HCT116 (cell line): Measurements from ENCODE around the gene PPP2R3C. TPM values are rescaled to one million over a fixed set of nuclear protein-coding genes. Genes with fewer than 3 reads are reported as not detected.

ENCODE experiments used
- ATAC-seq: fragments of 200-7000 bp; cut with Tn5 transposase; 2 replicates; pipeline ENCODE4 v1.9.1; 2020; ENCODE audit warnings: mild to moderate bottlenecking, moderate library complexity
- BruUV-seq: library from RNA; stranded (reverse); fragments of 400-500 nt; replicated peaks from 2 replicates; lab custom pipeline; 2021; lab: Mats Ljungman, UMichigan
- CTCF ChIA-PET: fragments of 300-600 bp; sonication (Branson Sonifier 250); formaldehyde crosslinking; loops from one replicate; lab custom pipeline; 2021; ENCODE audit warnings: antibody characterized with exemption; lab: Charles Lee
- POLR2A ChIA-PET: fragments of 300-600, 350-600 bp; sonication (Branson Sonifier 250); formaldehyde crosslinking; loops from one replicate; lab custom pipeline; 2021; ENCODE audit warnings: antibody characterized with exemption; lab: Charles Lee
- RAD21 ChIA-PET, 2 experiments: fragments of 300-600 bp; sonication (Branson Sonifier 250); formaldehyde crosslinking; loops; one replicate each; lab custom pipeline; 2023; ENCODE audit warnings: low total read pairs in 2 of 2; ENCODE audit not compliant: uncharacterized antibody in 2 of 2, unreplicated experiment in 2 of 2, low non-redundant PET in 1 of 2; lab: Charles Lee
- DNase-seq: peaks from one replicate; pipeline ENCODE4 v3.0.0-alpha.2; 2010; ENCODE audit warnings: low read depth, low spot score
- H2AFZ ChIP-seq: fragments of 200-600 bp; shearing (Covaris generic), sonication (generic); 2 replicates; pipeline ENCODE4 v1.6.1; 2017; ENCODE audit warnings: low read depth, mixed run types, mixed read lengths, antibody characterized with exemption, low read length; ENCODE audit not compliant: poor library complexity, severe bottlenecking
- H3K27ac ChIP-seq: 2 replicates; pipeline ENCODE4 v1.5.1; 2012; ENCODE audit warnings: low read depth, low read length
- H3K27me3 ChIP-seq: fragments of 200-600 bp; sonication (generic); 2 replicates; pipeline ENCODE4 v1.6.1; 2016; ENCODE audit warnings: mixed run types, low read length, mixed read lengths; ENCODE audit not compliant: insufficient read depth
- H3K36me3 ChIP-seq, 2 experiments: fragments of 200-500 bp in 1 of 2; fragments of 200-600 bp in 1 of 2; sonication (Bioruptor generic) in 1 of 2; sonication (generic) in 1 of 2; 2 replicates each; pipeline versions ENCODE4 v1.5.1 to v1.6.1; 2014 to 2016; ENCODE audit warnings: low read length in 2 of 2, inconsistent platforms in 1 of 2, mixed read lengths in 1 of 2, mixed run types in 1 of 2; ENCODE audit not compliant: insufficient read depth in 2 of 2, control insufficient read depth in 1 of 2
- H3K4me1 ChIP-seq, 2 experiments: fragments of 200-600 bp in 1 of 2; sonication (generic) in 1 of 2; 2 replicates each; pipeline versions ENCODE4 v1.5.1 to v1.6.1; 2012 to 2017; ENCODE audit warnings: low read length in 2 of 2, inconsistent platforms in 1 of 2, mild to moderate bottlenecking in 1 of 2, mixed read lengths in 1 of 2, mixed run types in 1 of 2, moderate library complexity in 1 of 2; ENCODE audit not compliant: insufficient read depth in 2 of 2, control insufficient read depth in 1 of 2
- H3K4me2 ChIP-seq: fragments of 200-600 bp; sonication (generic); 2 replicates; pipeline ENCODE4 v1.6.1; 2017; ENCODE audit warnings: mixed run types, low read length, mixed read lengths
- H3K4me3 ChIP-seq, 2 experiments: fragments of 200-600 bp in 1 of 2; sonication (generic) in 1 of 2; replicated peaks in 1 of 2; 2 replicates each; pipeline ENCODE4 v1.5.1; 2011 to 2016; ENCODE audit warnings: low read length in 2 of 2, control low read depth in 1 of 2, low read depth in 1 of 2, mild to moderate bottlenecking in 1 of 2, mixed read lengths in 1 of 2, mixed run types in 1 of 2
- H3K79me2 ChIP-seq: fragments of 200-600 bp; sonication (generic); 2 replicates; pipeline ENCODE4 v1.6.1; 2017; ENCODE audit warnings: mild to moderate bottlenecking, mixed run types, low read length, moderate library complexity, mixed read lengths; ENCODE audit not compliant: insufficient read depth
- H3K9ac ChIP-seq: fragments of 200-600 bp; sonication (generic); 2 replicates; pipeline ENCODE4 v1.6.1; 2016; ENCODE audit warnings: low read length, mixed read lengths
- H3K9me2 ChIP-seq: fragments of 200-600 bp; sonication (generic), shearing (Covaris generic); 2 replicates; pipeline ENCODE4 v1.6.1; 2017; ENCODE audit warnings: mixed run types, mild to moderate bottlenecking, moderate library complexity; ENCODE audit not compliant: insufficient read depth
- H3K9me3 ChIP-seq, 2 experiments: fragments of 200-500 bp in 1 of 2; fragments of 200-600 bp in 1 of 2; sonication (Bioruptor generic) in 1 of 2; sonication (generic) in 1 of 2; 2 replicates each; pipeline ENCODE4 v1.6.1; 2014 to 2017; ENCODE audit warnings: low read length in 2 of 2, mixed read lengths in 2 of 2, inconsistent platforms in 1 of 2, low read depth in 1 of 2, mild to moderate bottlenecking in 1 of 2, mixed run types in 1 of 2, moderate library complexity in 1 of 2; ENCODE audit not compliant: control insufficient read depth in 1 of 2, insufficient read depth in 1 of 2
- H4K20me1 ChIP-seq: fragments of 200-600 bp; sonication (generic), shearing (Covaris generic); 2 replicates; pipeline ENCODE4 v1.6.1; 2017; ENCODE audit warnings: mixed run types, mild to moderate bottlenecking, moderate library complexity; ENCODE audit not compliant: insufficient read depth
- ATF3 ChIP-seq: IDR thresholded peaks from 2 replicates; pipeline ENCODE4 v1.6.1; 2012
- CBX3 ChIP-seq: IDR thresholded peaks from 2 replicates; pipeline ENCODE4 v1.6.1; 2012; ENCODE audit warnings: low read depth
- EGR1 ChIP-seq: IDR thresholded peaks from 2 replicates; pipeline ENCODE4 v1.6.1; 2012; ENCODE audit warnings: low read depth
- ELF1 ChIP-seq: IDR thresholded peaks from 2 replicates; pipeline ENCODE4 v1.6.1; 2012; ENCODE audit warnings: low read depth, borderline replicate concordance
- EZH2 ChIP-seq: fragments of 200-600 bp; sonication (generic); IDR thresholded peaks from 2 replicates; pipeline ENCODE4 v1.6.1; 2017; ENCODE audit warnings: antibody characterized with exemption, mixed run types
- EZH2phosphoT487 ChIP-seq: fragments of 200-600 bp; IDR thresholded peaks from 2 replicates; pipeline ENCODE4 v1.6.1; 2018; ENCODE audit warnings: antibody characterized with exemption, borderline replicate concordance
- FOSL1 ChIP-seq: IDR thresholded peaks from 2 replicates; pipeline ENCODE4 v1.6.1; 2012; ENCODE audit warnings: low read depth
- JUND ChIP-seq: IDR thresholded peaks from 2 replicates; pipeline ENCODE4 v1.6.1; 2012
- POLR2A ChIP-seq: IDR thresholded peaks from 2 replicates; pipeline ENCODE4 v1.7.0; 2011; ENCODE audit warnings: borderline replicate concordance; ENCODE audit not compliant: insufficient read depth, insufficient read length; ENCODE audit errors: extremely low read depth
- POLR2AphosphoS5 ChIP-seq: IDR thresholded peaks from 2 replicates; pipeline ENCODE4 v1.6.1; 2011; ENCODE audit warnings: mild to moderate bottlenecking, low read depth, low read length, moderate library complexity
- RAD21 ChIP-seq: IDR thresholded peaks from 2 replicates; pipeline ENCODE4 v1.6.1; 2012; ENCODE audit warnings: low read depth, mild to moderate bottlenecking
- REST ChIP-seq: IDR thresholded peaks from 2 replicates; pipeline ENCODE4 v1.6.1; 2012; ENCODE audit warnings: low read depth
- SIN3A ChIP-seq: IDR thresholded peaks from 2 replicates; pipeline ENCODE4 v1.6.1; 2012; ENCODE audit warnings: low read depth
- SP1 ChIP-seq: IDR thresholded peaks from 2 replicates; pipeline ENCODE4 v1.6.1; 2012; ENCODE audit warnings: low read depth
- SRF ChIP-seq: IDR thresholded peaks from 2 replicates; pipeline ENCODE4 v1.6.1; 2012; ENCODE audit warnings: low read depth
- TCF7L2 ChIP-seq: IDR thresholded peaks from 2 replicates; pipeline ENCODE4 v1.7.0; 2011; ENCODE audit warnings: borderline replicate concordance, inconsistent platforms; ENCODE audit not compliant: insufficient read depth, insufficient read length; ENCODE audit errors: extremely low read depth
- YY1 ChIP-seq: IDR thresholded peaks from 2 replicates; pipeline ENCODE4 v1.6.1; 2011; ENCODE audit warnings: low read length, low read depth, moderate library complexity, mild to moderate bottlenecking; ENCODE audit not compliant: insufficient replicate concordance; ENCODE audit errors: extremely low read depth
- intact Hi-C: fragments of 100-400 bp; cut with micrococcal nuclease; formaldehyde crosslinking; loops from 2 replicates; pipeline ENCODE4 v1.10.0; 2022
- total RNA-seq: library from RNA; stranded (reverse); gene quantifications from one replicate; pipeline ENCODE4 v1.2.1, GENCODE V29; 2021; ENCODE audit not compliant: unreplicated experiment
- TF ChIP-seq, protein P1 (sequence below), 3 experiments: fragments of 200-600 bp in 1 of 3; sonication (generic) in 1 of 3; IDR thresholded peaks in 2 of 3; conservative IDR thresholded peaks in 1 of 3; 2 replicates each; pipeline ENCODE4 v1.5.1; 2012 to 2017; ENCODE audit warnings: low read depth in 2 of 3, low read length in 2 of 3, antibody characterized with exemption in 1 of 3, borderline replicate concordance in 1 of 3, control low read depth in 1 of 3, mild to moderate bottlenecking in 1 of 3, mixed read lengths in 1 of 3, mixed run types in 1 of 3, moderate library complexity in 1 of 3; ENCODE audit not compliant: insufficient read depth in 1 of 3

PPP2R3C gene
- total RNA-seq, 1 experiment from 2014 or later, result 14.1 TPM

- H3K9me2 ChIP-seq, result no peaks in the 10 kb centered on the region
- no peaks in the 10 kb centered on the region for H3K27me3 ChIP-seq
- no peak overlapping the region for H2AFZ ChIP-seq
- CTCF ChIA-PET, result no interaction called here
- no peaks in the 10 kb centered on the region for H3K4me1 ChIP-seq
- no peak overlapping the region for H3K27ac ChIP-seq
- DNase-seq (no peak), ATAC-seq (no peak)
- H3K4me2 ChIP-seq, result no peak overlapping the region
- H3K9ac ChIP-seq, result no peak overlapping the region
- H3K36me3 ChIP-seq, result no peaks in the 10 kb centered on the region
- no peaks in the 10 kb centered on the region for H3K79me2 ChIP-seq
- H4K20me1 ChIP-seq, result no peaks in the 10 kb centered on the region
- TF ChIP-seq YY1 (no peak), SIN3A (no peak), SP1 (no peak), SRF (no peak), POLR2AphosphoS5 (no peak), EGR1 (no peak), EZH2phosphoT487 (no peak), RAD21 (no peak), TCF7L2 (no peak), ATF3 (no peak), POLR2A (no peak), FOSL1 (no peak), EZH2 (no peak), JUND (no peak)
- intact Hi-C loops, result no loop called here
- no peak overlapping the region for H3K4me3 ChIP-seq
- RAD21 ChIA-PET, result no interaction called here
- BruUV-seq, result no TSS peak
- no peaks in the 10 kb centered on the region for H3K9me3 ChIP-seq
- POLR2A ChIA-PET, result no interaction called here
Measured at GRCh38 chr14:35073486-35073885, 48.3 kb downstream of the PPP2R3C start.

DNA sequence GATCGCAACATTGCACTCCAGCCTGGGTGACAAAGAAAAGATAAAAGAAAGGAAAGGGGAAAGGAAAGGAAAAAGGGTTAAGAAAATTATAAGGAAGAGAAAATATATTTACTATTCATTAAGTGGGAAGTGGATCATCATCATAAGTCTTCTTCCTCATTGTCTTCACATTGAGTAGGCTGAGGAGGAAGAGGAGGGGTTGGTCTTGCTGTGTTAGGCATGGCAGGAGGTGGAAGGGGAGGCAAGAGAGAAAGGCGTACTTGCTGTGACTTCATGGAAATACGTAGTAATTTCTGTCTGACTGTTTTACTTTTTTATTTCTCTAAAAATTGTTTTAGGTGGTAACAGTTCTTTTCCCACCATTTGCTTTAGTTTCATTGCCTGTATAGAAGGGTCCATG lies 49.6 kb downstream of the PPP2R3C start:
- Histone ChIP-seq H3K4me3 (no peak overlapping the region), H3K9ac (no peak overlapping the region), H2AFZ (no peak overlapping the region), H3K4me1 (no peaks in the 10 kb centered on the region), H3K27ac (no peak overlapping the region), H3K79me2 (no peaks in the 10 kb centered on the region), H3K9me3 (no peaks in the 10 kb centered on the region), H3K4me2 (no peak overlapping the region), H3K36me3 (no peaks in the 10 kb centered on the region), H3K27me3 (no peaks in the 10 kb centered on the region), H3K9me2 (no peaks in the 10 kb centered on the region), H4K20me1 (no peaks in the 10 kb centered on the region)
- ChIA-PET RAD21 (no interaction called here), POLR2A (no interaction called here), CTCF (no interaction called here)
- intact Hi-C loops, result no loop called here
- no TSS peak for BruUV-seq
- DNase-seq (no peak), ATAC-seq (no peak)
- TF ChIP-seq CBX3 (no peak), REST (no peak), TCF7L2 (no peak), EZH2 (no peak), ELF1 (no peak), JUND (no peak), YY1 (no peak), SIN3A (no peak), FOSL1 (no peak)
- TF ChIP-seq, protein P1, sequence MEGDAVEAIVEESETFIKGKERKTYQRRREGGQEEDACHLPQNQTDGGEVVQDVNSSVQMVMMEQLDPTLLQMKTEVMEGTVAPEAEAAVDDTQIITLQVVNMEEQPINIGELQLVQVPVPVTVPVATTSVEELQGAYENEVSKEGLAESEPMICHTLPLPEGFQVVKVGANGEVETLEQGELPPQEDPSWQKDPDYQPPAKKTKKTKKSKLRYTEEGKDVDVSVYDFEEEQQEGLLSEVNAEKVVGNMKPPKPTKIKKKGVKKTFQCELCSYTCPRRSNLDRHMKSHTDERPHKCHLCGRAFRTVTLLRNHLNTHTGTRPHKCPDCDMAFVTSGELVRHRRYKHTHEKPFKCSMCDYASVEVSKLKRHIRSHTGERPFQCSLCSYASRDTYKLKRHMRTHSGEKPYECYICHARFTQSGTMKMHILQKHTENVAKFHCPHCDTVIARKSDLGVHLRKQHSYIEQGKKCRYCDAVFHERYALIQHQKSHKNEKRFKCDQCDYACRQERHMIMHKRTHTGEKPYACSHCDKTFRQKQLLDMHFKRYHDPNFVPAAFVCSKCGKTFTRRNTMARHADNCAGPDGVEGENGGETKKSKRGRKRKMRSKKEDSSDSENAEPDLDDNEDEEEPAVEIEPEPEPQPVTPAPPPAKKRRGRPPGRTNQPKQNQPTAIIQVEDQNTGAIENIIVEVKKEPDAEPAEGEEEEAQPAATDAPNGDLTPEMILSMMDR (IDR thresholded peaks at IDR 0.05 in 2 of 3, conservative IDR thresholded peaks at IDR 0.05 in 1 of 3; ENCODE audit: borderline replicate concordance in 1 of 3, insufficient read depth in 1 of 3, low read depth in 2 of 3, low read length in 2 of 3), result no peak
